ENCODE data around the gene SUCLG2.
"Not testable (repeated sequence)": the region's sequence is repeated elsewhere in the genome, so short reads cannot be mapped to it uniquely, and the experiment has no call there.

The SUCLG2 gene

GRCh38 chr3:67584608-67585007 is 69.8 kb downstream of the SUCLG2 start:
- in situ Hi-C loops (cut with HindIII; ENCODE audit: low pct_ligation_motif_present, low pct_unique_long_range_greater_than_20kb, low sequenced_read_pairs); DNase-seq: not testable (repeated sequence)

- no peak for DNase-seq
- in situ Hi-C loops (cut with HindIII; ENCODE audit: low pct_ligation_motif_present, low pct_unique_long_range_greater_than_20kb, low sequenced_read_pairs) = no loop called here
Measured at GRCh38 chr3:67580430-67581000, 73.9 kb downstream of the SUCLG2 start.

GRCh38 chr3:67578416-67578815 is 76.0 kb downstream of the SUCLG2 start:
- no peak for DNase-seq
- in situ Hi-C loops (cut with HindIII; ENCODE audit: low pct_ligation_motif_present, low pct_unique_long_range_greater_than_20kb, low sequenced_read_pairs) = no loop called here

GRCh38 chr3:67576441-67576840 is 78.0 kb downstream of the SUCLG2 start:
- in situ Hi-C loops (cut with HindIII; ENCODE audit: low pct_ligation_motif_present, low pct_unique_long_range_greater_than_20kb, low sequenced_read_pairs) = no loop called here

GRCh38 chr3:67569324-67569723 is 85.1 kb downstream of the SUCLG2 start:
- in situ Hi-C loops (cut with HindIII; ENCODE audit: low pct_ligation_motif_present, low pct_unique_long_range_greater_than_20kb, low sequenced_read_pairs) = no loop called here
- no peak for DNase-seq

More at GRCh38 chr3:67576441-67576840, 78.0 kb downstream of the SUCLG2 start:
- DNase-seq = no peak

- in situ Hi-C loops (cut with HindIII; ENCODE audit: low pct_ligation_motif_present, low pct_unique_long_range_greater_than_20kb, low sequenced_read_pairs) = no loop called here
- DNase-seq = no peak
Measured at GRCh38 chr3:67567893-67568292, 86.5 kb downstream of the SUCLG2 start.

GRCh38 chr3:67564973-67565372 is 89.4 kb downstream of the SUCLG2 start:
- in situ Hi-C loops (cut with HindIII; ENCODE audit: low pct_ligation_motif_present, low pct_unique_long_range_greater_than_20kb, low sequenced_read_pairs) = no loop called here
- DNase-seq = no peak

GRCh38 chr3:67564008-67564407 is 90.4 kb downstream of the SUCLG2 start:
- in situ Hi-C loops (cut with HindIII; ENCODE audit: low pct_ligation_motif_present, low pct_unique_long_range_greater_than_20kb, low sequenced_read_pairs) = no loop called here
- no peak for DNase-seq

- no peak for DNase-seq
- in situ Hi-C loops (cut with HindIII; ENCODE audit: low pct_ligation_motif_present, low pct_unique_long_range_greater_than_20kb, low sequenced_read_pairs) = no loop called here
Measured at GRCh38 chr3:67561667-67562394, 92.6 kb downstream of the SUCLG2 start.

GRCh38 chr3:67561266-67561665 is 93.1 kb downstream of the SUCLG2 start:
- DNase-seq = no peak
- in situ Hi-C loops (cut with HindIII; ENCODE audit: low pct_ligation_motif_present, low pct_unique_long_range_greater_than_20kb, low sequenced_read_pairs) = no loop called here

- in situ Hi-C loops (cut with HindIII; ENCODE audit: low pct_ligation_motif_present, low pct_unique_long_range_greater_than_20kb, low sequenced_read_pairs) = no loop called here
- DNase-seq = no peak
Measured at GRCh38 chr3:67559029-67559605, 95.3 kb downstream of the SUCLG2 start.

- in situ Hi-C loops (cut with HindIII; ENCODE audit: low pct_ligation_motif_present, low pct_unique_long_range_greater_than_20kb, low sequenced_read_pairs) = no loop called here
- DNase-seq = no peak
Measured at GRCh38 chr3:67558426-67558825, 96.0 kb downstream of the SUCLG2 start.

GRCh38 chr3:67557848-67558355 is 96.5 kb downstream of the SUCLG2 start:
- no peak for DNase-seq

GRCh38 chr3:67551361-67552016 is 102.9 kb downstream of the SUCLG2 start:
- in situ Hi-C loops (cut with HindIII; ENCODE audit: low pct_ligation_motif_present, low pct_unique_long_range_greater_than_20kb, low sequenced_read_pairs) = no loop called here
- no peak for DNase-seq

More at GRCh38 chr3:67557848-67558355, 96.5 kb downstream of the SUCLG2 start:
- in situ Hi-C loops (cut with HindIII; ENCODE audit: low pct_ligation_motif_present, low pct_unique_long_range_greater_than_20kb, low sequenced_read_pairs) = no loop called here

GRCh38 chr3:67550541-67550940 is 103.9 kb downstream of the SUCLG2 start:
- no peak for DNase-seq
- in situ Hi-C loops (cut with HindIII; ENCODE audit: low pct_ligation_motif_present, low pct_unique_long_range_greater_than_20kb, low sequenced_read_pairs) = no loop called here

GRCh38 chr3:67542502-67543250 is 111.7 kb downstream of the SUCLG2 start:
- in situ Hi-C loops (cut with HindIII; ENCODE audit: low pct_ligation_motif_present, low pct_unique_long_range_greater_than_20kb, low sequenced_read_pairs); DNase-seq: not testable (repeated sequence)

GRCh38 chr3:67540198-67540894 is 114.1 kb downstream of the SUCLG2 start:
- in situ Hi-C loops (cut with HindIII; ENCODE audit: low pct_ligation_motif_present, low pct_unique_long_range_greater_than_20kb, low sequenced_read_pairs) = no loop called here
- DNase-seq = no peak

- in situ Hi-C loops (cut with HindIII; ENCODE audit: low pct_ligation_motif_present, low pct_unique_long_range_greater_than_20kb, low sequenced_read_pairs); DNase-seq: not testable (repeated sequence)
Measured at GRCh38 chr3:67537203-67537602, 117.2 kb downstream of the SUCLG2 start.

All from ACHN (cell line).